ENCODE results near the gene TUBB6. TPM values are rescaled to one million over a fixed set of nuclear protein-coding genes. Genes with fewer than 3 reads are reported as not detected.

The TUBB6 gene
- total RNA-seq, 1 donor from 2014 or later, result 188 TPM

GRCh38 chr18:12338382-12338781, 30.3 kb downstream of the TUBB6 start:
- DNase-seq, result no peak

- no peak for DNase-seq
Measured at GRCh38 chr18:12340945-12341660, 33.1 kb downstream of the TUBB6 start.

GRCh38 chr18:12342661-12343060, 34.6 kb downstream of the TUBB6 start:
- no peak for DNase-seq

GRCh38 chr18:12345491-12346239, 37.6 kb downstream of the TUBB6 start:
- no peak for DNase-seq

- no peak for DNase-seq
Measured at GRCh38 chr18:12346240-12346565, 38.2 kb downstream of the TUBB6 start.

- DNase-seq, result no peak
Measured at GRCh38 chr18:12347895-12348294, 39.9 kb downstream of the TUBB6 start.

GRCh38 chr18:12352188-12352587, 44.1 kb downstream of the TUBB6 start:
- DNase-seq, result no peak

GRCh38 chr18:12359515-12359927, 51.5 kb downstream of the TUBB6 start:
- no peak for DNase-seq

- DNase-seq, result no peak
Measured at GRCh38 chr18:12361770-12362378, 53.8 kb downstream of the TUBB6 start.

GRCh38 chr18:12362473-12363174, 54.6 kb downstream of the TUBB6 start:
- no peak for DNase-seq

GRCh38 chr18:12366379-12366778, 58.3 kb downstream of the TUBB6 start:
- no peak for DNase-seq

- no peak for DNase-seq
Measured at GRCh38 chr18:12366784-12367183, 58.7 kb downstream of the TUBB6 start.

GRCh38 chr18:12369211-12369610, 61.2 kb downstream of the TUBB6 start:
- DNase-seq, result no peak

- no peak for DNase-seq
Measured at GRCh38 chr18:12371590-12371989, 63.5 kb downstream of the TUBB6 start.

- no peak for DNase-seq
Measured at GRCh38 chr18:12372406-12372805, 64.4 kb downstream of the TUBB6 start.

- DNase-seq, result no peak
Measured at GRCh38 chr18:12373116-12373770, 65.2 kb downstream of the TUBB6 start.

GRCh38 chr18:12373771-12374116, 65.7 kb downstream of the TUBB6 start:
- no peak for DNase-seq

- no peak for DNase-seq
Measured at GRCh38 chr18:12374401-12374800, 66.4 kb downstream of the TUBB6 start.

All from skin of body (tissue), 2 donors.